Lung (tissue), 12 donors: ENCODE measurements around the gene LRRC14B. TPM values are rescaled to one million over a fixed set of nuclear protein-coding genes. Genes with fewer than 3 reads are reported as not detected.

Experiments
- ATAC-seq: fragments of 200-7000 bp; cut with Tn5 transposase; one replicate; pipeline ENCODE4 v1.9.1; 2020; ENCODE audit warnings: moderate number of reproducible peaks; ENCODE audit not compliant: insufficient read depth, low FRiP score
- DNase-seq, 3 donors: peaks; one replicate each; pipeline ENCODE4 v3.0.0-alpha.2; 2013 to 2017
- H3K27ac ChIP-seq, 2 donors: one replicate each; pipeline ENCODE4 v1.5.1; 2013; ENCODE audit warnings: mild to moderate bottlenecking in 2 of 2, moderate library complexity in 2 of 2, control low read depth in 1 of 2, inconsistent platforms in 1 of 2, low read depth in 1 of 2, low read length in 1 of 2
- H3K27me3 ChIP-seq, 3 donors: one replicate each; pipeline ENCODE4 v1.5.1; 2013; ENCODE audit warnings: low read length in 2 of 3; ENCODE audit not compliant: control insufficient read depth in 3 of 3, insufficient read depth in 3 of 3
- H3K36me3 ChIP-seq, 4 donors: one replicate each; pipeline ENCODE4 v1.5.1; 2013; ENCODE audit warnings: low read length in 4 of 4, mild to moderate bottlenecking in 1 of 4, moderate library complexity in 1 of 4; ENCODE audit not compliant: control insufficient read depth in 4 of 4, insufficient read depth in 4 of 4
- H3K4me1 ChIP-seq, 5 donors: one replicate each; pipeline ENCODE4 v1.5.1; 2013; ENCODE audit warnings: low read length in 5 of 5, mild to moderate bottlenecking in 2 of 5, moderate library complexity in 1 of 5; ENCODE audit not compliant: control insufficient read depth in 5 of 5, insufficient read depth in 5 of 5
- H3K4me3 ChIP-seq: one replicate; pipeline ENCODE4 v1.5.1; 2013; ENCODE audit warnings: mild to moderate bottlenecking, control low read depth, moderate library complexity
- H3K9ac ChIP-seq, 2 donors: one replicate each; pipeline ENCODE4 v1.5.1; 2013; ENCODE audit warnings: low read length in 2 of 2, control low read depth in 1 of 2; ENCODE audit not compliant: insufficient read depth in 1 of 2
- H3K9me3 ChIP-seq, 4 donors: one replicate each; pipeline ENCODE4 v1.5.1; 2013; ENCODE audit warnings: low read length in 3 of 4, mild to moderate bottlenecking in 1 of 4, moderate library complexity in 1 of 4; ENCODE audit not compliant: control insufficient read depth in 4 of 4, insufficient read depth in 3 of 4
- CTCF ChIP-seq: IDR thresholded peaks from 2 replicates; pipeline ENCODE4 v1.5.1; 2012; ENCODE audit warnings: mild to moderate bottlenecking; ENCODE audit errors: control extremely low read depth, extremely low read depth
- WGBS, 2 donors: extraction: QIAGEN DNeasy Blood & Tissue Kit; methylation state at CpG; one replicate each; pipeline ENCODE4 v1.1.7; 2013; 5-methylcytosine and 5-hydroxymethylcytosine counted together
- polyA plus RNA-seq, 2 donors: library from polyadenylated mRNA; stranded (reverse); fragments of 200-250 nt; gene quantifications; one replicate each; pipeline ENCODE4 v1.2.1, GENCODE V29; 2013
- total RNA-seq, 2 donors: library from RNA; depleted of rRNA in 1 of 2; stranded (reverse); fragments of >200 nt in 1 of 2; gene quantifications; one replicate each; pipeline ENCODE4 v1.2.1, GENCODE V29; 2014 to 2021
- donor health status: control.
- donor health status: control.
- donor health status: Bipolar disorder and iron deficiency.
- donor health status: healthy.
- donor health status: DM: yes; HTN: yes; CAD: no.

LRRC14B gene
- total and polyA plus RNA-seq, 4 donors = 0.14 TPM; not detected in 3

GRCh38 chr5:171801-172331 is 19.4 kb upstream of the LRRC14B start:
- Histone ChIP-seq H3K36me3 (peaks cover 0 to 3% (median 0%) of the 10 kb centered on the region in 4 donors), H3K27ac (no peak overlapping the region), H3K4me1 (peaks cover 0 to 18% (median 3%) of the 10 kb centered on the region in 5 donors), H3K9me3 (no peaks in the 10 kb centered on the region), H3K4me3 (no peak overlapping the region), H3K9ac (no peak overlapping the region), H3K27me3 (no peaks in the 10 kb centered on the region)
- TF ChIP-seq CTCF = no peak
- ATAC-seq = no peak
- WGBS, 2 donors = 92 to 93% methylated on average over 23 of the region's 23 CpGs
- DNase-seq = peak in 1 of 3 donors; percentile 9

GRCh38 chr5:172421-172820 is 18.9 kb upstream of the LRRC14B start:
- 90 to 91% methylated on average over 13 of the region's 13 CpGs for WGBS, 2 donors
- no peak for TF ChIP-seq CTCF
- Histone ChIP-seq H3K27ac (no peak overlapping the region), H3K4me1 (peaks cover 0 to 18% (median 3%) of the 10 kb centered on the region in 5 donors), H3K4me3 (no peak overlapping the region), H3K27me3 (no peaks in the 10 kb centered on the region), H3K9me3 (no peaks in the 10 kb centered on the region), H3K36me3 (peaks cover 0 to 3% (median 0%) of the 10 kb centered on the region in 4 donors), H3K9ac (no peak overlapping the region)
- DNase-seq = peak in 1 of 3 donors; percentile 3
- no peak for ATAC-seq

GRCh38 chr5:172841-173251 is 18.4 kb upstream of the LRRC14B start:
- 75 to 79% methylated on average over 17 of the region's 17 CpGs for WGBS, 2 donors
- peaks cover 0 to 18% (median 3%) of the 10 kb centered on the region in 5 donors for H3K4me1 ChIP-seq
- H3K4me3 ChIP-seq = no peak overlapping the region
- H3K9me3 ChIP-seq = no peaks in the 10 kb centered on the region
- H3K27ac ChIP-seq = no peak overlapping the region
- no peak for ATAC-seq
- no peak for TF ChIP-seq CTCF
- no peak overlapping the region for H3K9ac ChIP-seq
- no peaks in the 10 kb centered on the region for H3K27me3 ChIP-seq
- H3K36me3 ChIP-seq = peaks cover 0 to 3% (median 0%) of the 10 kb centered on the region in 4 donors
- peak in 1 of 3 donors; percentile 6 for DNase-seq
